HS-5 (cell line): ENCODE measurements around the gene LGALS8.
"Not testable (repeated sequence)": the region's sequence is repeated elsewhere in the genome, so short reads cannot be mapped to it uniquely, and the experiment has no call there.

Source experiments
- DNase-seq: peaks from one replicate; pipeline ENCODE4 v3.0.0-alpha.2; 2012; ENCODE audit warnings: low read depth

The LGALS8 gene

DNA sequence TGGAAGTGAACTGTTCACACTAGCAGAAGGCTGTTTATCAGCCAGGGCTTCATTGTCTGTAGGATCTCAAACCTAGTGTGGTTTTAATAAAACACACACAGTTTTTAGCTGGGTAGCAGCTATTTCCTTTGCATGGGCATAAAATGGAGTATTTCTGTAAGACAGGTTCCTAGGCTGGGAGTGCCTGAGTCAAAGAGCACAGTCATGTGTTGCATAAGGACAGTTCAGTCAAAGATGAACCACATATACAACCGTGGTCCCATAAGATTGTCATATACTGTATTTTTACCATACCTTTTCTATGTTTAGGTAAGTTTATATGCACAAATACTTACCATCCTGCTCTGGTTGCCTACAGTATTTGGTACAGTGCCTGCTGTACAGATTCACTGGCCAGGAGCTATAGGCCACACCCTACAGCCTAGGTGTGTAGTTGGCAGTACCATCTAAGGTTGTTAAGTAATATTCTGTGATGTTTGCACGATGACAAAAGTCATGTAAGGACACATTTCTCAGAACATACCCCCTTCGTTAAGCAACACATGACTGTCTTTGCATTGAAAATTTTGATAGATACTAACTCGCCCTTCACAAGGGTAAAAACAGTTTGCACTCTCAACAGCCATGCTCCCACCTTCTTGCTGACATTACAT is 17.2 kb downstream of the LGALS8 start:
- DNase-seq, result no peak

GRCh38 chr1:236541710-236542109 is 17.9 kb downstream of the LGALS8 start:
- no peak for DNase-seq

DNA sequence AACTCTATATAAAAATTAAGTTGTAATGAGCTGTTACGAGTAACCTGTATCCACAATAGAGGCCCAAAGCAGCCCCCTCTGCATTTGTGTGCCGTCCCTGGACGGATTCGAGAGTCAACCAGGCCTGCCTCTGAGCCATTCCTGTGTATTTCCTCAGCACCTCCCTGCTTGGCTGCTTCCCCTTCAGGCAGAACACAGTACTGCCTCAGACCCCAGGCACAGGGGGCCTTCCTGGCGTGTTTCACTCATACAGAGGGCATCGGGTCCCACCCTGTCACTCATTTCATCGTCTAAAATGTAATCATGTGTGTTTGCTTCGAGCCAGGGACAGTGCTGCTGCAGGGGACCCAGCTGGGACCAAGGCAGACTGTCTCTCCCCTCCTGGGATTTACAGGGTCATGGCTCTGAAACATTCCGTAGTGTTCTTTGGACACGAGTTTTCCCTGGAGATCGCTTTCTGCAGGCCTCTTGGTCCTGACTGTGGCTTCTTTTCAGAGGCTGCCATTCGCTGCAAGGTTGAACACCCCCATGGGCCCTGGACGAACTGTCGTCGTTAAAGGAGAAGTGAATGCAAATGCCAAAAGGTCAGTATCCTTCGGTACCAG is 19.4 kb downstream of the LGALS8 start:
- no peak for DNase-seq

DNA sequence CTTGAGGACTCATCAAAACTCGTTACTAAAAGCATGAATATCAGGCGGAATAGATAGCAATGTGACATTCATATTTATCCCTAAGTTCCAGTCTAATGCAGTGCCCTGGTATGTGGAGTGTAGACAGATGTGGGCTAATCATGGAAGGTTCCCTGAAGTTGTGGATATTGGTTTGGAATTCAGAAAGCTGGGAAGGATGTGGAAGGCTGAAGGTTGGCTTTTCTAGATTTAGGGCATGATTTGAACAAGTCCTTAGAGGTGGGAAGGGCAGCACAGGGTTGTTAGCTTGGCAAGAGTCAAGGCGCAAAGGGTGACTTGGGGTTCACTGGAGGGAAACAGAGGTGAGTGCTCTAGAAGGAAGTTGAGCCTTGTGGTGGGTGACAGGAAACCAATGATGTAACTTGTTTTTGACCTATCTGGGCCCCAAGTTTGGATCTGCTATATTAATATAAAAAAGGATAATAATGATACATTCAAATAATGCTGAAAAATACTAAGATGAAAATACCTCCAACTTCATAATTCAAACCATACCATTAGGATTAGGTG is 21.9 kb downstream of the LGALS8 start:
- no peak for DNase-seq

- DNase-seq, result no peak
Observed at GRCh38 chr1:236548452-236548851, 24.7 kb downstream of the LGALS8 start.

DNA sequence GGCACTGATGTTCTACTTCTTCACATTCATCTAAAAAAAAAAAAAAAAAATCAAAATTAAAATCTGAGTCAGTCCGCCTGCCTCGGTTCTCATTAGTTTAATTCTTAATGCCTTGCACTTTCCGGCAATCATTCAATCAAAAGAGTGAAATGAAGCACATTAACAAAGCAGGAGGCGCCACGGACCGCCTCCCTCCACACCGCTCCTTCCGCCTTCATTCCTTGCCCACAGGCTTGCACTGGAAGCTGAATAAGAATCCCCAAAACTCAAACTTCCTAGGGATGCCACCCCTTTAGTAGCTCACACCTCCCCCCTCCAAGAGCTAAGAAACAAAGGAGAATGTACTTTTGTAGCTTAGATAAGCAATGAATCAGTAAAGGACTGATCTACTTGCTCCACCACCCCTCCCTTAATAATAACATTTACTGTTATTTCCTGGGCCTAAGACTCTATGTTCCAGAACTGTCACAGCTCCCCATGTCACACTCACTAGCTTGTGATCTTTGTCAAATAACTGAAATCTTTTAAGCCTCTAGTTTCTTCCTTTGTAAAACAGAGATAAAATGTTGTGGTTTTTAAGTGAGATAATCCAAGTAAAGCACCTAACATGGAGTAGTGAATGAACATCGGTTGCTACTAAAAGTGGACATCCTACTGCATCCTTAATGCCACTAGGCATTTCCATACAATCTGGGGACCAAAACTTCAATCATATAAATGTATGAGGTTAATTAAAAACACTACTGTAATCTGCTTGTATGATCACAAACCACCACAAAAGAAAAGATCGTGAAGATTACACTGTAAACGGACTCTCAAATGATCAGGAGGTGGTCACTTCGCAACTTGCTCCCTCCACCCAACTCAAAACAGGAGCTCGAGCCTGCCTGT is 27.4 kb downstream of the LGALS8 start:
- no peak for DNase-seq

DNA sequence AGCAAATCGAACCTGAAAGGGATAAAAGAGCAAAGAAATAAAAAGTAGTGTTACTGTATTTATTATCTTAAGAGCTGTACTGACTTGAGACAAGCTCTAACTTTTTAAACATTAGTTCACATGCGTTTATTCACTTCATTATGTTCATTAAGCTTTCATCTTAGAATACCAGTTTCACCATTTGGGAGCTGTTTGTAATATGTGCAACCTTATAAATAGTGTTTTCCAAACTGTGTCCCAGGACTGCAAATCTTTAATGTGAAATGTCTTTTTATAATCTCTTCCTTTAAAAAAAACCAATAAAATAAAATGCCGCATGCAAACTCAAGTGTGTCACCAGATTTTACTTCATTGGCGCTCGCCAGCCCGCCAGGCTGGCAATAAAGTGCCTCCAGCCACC is 28.3 kb downstream of the LGALS8 start:
- no peak for DNase-seq

DNA sequence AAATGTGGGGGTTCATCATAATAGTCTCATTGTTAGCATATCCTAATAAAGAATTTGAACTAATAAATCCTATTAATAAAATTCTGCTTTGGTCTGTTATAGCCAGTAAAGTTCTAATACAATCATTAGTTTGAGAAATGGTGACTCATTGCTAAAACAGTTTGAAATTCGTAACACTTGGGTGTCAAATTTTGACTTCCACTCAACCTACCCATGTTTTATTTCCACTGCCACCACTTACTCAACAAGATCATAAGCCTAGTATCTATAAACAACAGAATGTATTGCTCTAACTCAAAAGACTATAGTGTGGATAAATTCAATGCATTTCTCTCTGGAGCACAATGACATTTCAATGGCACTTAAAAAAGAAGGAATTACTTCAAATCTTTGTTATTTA is 29.1 kb downstream of the LGALS8 start:
- DNase-seq, result no peak

GRCh38 chr1:236553370-236553769 is 29.6 kb downstream of the LGALS8 start:
- DNase-seq, result no peak

- no peak for DNase-seq
Observed at GRCh38 chr1:236556606-236557005, 32.8 kb downstream of the LGALS8 start.

- DNase-seq, result no peak
Observed at GRCh38 chr1:236558081-236558480, 34.3 kb downstream of the LGALS8 start.

GRCh38 chr1:236558846-236559245 is 35.1 kb downstream of the LGALS8 start:
- DNase-seq, result no peak

DNA sequence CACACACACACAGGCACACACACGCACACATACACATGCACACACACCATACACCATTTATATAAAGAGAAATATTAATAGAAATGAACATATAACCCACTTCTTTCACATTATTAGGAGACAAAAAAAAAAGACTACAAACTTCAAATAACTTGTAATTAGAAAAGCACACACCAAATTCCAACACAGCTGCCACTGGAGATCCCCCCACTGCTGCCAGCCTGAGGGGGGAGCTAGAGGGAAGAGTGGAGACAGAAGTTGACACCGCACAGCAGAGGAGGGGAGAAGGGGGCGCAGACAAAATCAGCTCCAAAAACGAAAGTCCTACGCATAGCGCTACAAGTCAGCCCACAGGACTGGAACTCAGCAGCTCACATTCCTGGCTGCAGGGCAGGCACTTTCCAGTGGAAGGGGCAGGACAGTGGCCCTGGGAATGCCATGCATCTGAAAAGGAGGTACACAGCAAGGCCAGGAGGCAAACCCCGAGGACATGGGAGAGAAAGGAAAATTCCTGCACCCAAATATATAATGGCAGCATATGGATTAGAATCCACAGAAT is 36.5 kb downstream of the LGALS8 start:
- DNase-seq, result no peak

DNA sequence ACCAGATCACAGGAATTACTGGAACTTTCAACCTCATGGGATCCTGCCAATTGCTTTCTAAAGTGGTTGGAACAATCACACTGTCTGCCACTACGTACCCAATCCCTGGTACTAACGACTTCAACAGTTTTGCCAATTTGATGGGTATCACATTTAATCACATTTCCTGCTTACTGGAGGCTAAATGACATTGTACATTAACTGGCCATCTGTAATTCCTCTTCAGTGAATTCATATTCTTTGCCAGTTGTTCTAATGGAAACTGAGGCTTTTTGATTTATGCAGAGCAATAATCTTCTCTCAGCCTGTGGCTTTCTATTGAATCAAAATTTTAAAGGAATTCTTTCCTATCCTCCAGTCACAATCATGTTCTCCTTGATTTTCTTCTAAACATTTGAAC is 38.2 kb downstream of the LGALS8 start:
- DNase-seq, result no peak

GRCh38 chr1:236565530-236565929 is 41.7 kb downstream of the LGALS8 start:
- no peak for DNase-seq

DNA sequence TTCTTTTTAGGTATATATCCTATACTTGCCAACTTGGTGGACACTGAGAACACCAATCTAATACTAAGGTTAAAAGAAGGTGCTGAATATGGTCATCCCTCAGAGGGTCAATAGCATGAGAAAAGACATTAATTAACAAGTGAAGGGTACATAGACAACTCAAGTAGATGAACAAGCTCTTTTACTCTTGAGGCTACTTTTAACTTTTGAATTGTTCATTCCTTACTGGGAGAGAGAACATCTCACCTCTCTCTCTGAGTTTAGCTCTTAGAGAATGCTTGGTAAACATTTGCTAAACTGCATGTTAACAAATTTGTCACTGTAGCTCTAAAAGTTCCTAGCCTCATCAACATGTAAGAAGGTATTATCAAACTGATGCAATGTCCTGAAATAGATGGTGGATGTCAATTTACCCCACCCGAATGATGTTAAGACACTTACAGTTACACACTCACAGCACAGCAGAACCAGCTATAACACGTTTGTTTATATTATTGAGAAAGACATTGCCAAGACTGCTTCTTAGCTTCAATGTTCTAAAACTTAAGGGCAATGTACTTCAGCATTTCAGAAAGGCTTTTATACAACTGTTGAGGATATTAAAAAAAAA is 44.6 kb downstream of the LGALS8 start:
- no peak for DNase-seq

- DNase-seq, result no peak
Observed at GRCh38 chr1:236575523-236575922, 51.7 kb downstream of the LGALS8 start.

- DNase-seq, result peak; percentile 41
Observed at GRCh38 chr1:236576004-236576403, 52.2 kb downstream of the LGALS8 start.

GRCh38 chr1:236577041-236577440 is 53.3 kb downstream of the LGALS8 start:
- DNase-seq, result not testable (repeated sequence)

- DNase-seq, result no peak
Observed at GRCh38 chr1:236578661-236579060, 54.9 kb downstream of the LGALS8 start.

DNA sequence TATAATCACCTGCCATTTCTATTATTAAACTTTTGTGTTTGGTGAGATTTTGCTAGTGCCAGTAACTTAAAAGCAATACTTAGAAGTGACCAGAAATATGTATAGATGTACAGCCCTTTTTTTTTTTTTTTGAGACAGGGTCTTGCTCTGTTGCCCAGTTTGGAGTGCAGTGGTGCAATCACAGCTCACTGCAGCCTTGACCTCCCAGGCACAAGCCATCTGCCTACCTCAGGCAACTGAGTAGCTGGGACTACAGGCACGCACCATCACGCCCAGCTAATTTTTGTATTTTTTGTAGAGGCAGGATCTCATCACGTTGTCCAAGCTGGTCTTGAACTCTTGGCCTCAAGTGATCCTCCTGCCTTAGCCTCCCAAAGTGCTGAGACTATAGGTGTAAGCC is 56.6 kb downstream of the LGALS8 start:
- DNase-seq, result not testable (repeated sequence)

DNA sequence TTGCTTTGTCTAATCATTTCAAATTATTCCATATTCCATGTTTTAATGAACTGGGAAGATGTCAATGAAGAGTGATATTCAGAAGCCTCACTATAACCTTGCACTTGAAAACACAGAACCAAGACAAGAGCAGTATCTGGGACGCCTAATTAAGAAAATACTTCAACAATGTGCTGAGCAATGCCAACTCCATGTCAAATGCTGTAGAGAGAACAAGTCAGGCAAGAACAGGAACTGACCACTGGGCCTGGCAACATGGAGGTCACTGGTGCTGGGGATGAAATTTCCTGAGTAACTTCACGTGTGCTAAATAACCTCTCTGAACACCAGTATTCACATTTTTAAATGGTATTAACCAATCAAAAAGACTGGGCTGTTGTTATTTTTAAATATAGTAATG is 57.7 kb downstream of the LGALS8 start:
- no peak for DNase-seq
